ENCODE data around the gene LCTL.
A peak's percentile ranks its signal among the peaks of the same experiment; 100 is the strongest.
"Not testable (repeated sequence)": the region's sequence is repeated elsewhere in the genome, so short reads cannot be mapped to it uniquely, and the experiment has no call there.

Gene LCTL

DNA sequence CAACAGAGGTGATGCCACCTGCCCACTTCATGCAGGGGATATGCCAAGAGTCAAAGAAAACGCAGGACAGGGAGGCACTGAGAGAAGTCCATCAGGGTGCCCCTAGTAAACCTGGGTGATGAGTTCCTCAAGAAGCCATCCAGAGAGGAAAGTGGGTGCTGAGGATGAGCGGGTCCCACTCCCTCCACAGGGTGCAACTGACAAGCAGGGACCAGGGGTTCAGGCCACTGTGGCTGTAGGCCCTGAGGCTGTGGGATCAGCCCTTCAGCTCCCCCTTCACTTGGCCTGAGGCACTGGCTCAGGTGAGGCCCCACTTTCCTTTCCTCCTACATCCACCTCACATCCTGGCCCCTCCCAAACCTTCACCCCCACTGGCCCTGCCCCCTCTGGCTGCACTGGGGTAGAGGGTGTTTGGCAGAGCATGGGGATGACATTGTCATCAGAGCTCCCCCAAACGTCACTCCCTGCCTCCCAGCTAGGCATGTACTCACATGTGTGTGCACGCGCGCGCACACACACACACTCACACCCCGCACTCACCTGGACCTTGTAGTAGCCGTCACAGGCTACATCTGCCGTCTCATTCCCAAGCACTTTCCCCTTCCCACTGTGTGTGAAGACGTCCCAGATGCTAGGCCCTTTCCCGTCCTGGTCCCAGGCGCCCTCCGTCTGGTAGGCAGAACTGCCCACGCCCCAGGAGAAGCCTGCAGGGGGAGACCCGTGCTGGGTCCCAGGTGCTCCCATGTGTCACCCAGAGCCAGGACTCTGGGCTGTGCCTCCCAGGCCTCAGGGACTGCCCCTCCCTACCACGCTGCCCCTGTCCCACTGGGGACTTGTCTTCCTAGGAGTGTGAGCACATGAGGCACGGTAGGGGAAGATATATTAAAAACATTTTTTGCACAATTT, 1.4 kb downstream of the LCTL start:
- no peak for DNase-seq (ENCODE audit: low spot score)

DNA sequence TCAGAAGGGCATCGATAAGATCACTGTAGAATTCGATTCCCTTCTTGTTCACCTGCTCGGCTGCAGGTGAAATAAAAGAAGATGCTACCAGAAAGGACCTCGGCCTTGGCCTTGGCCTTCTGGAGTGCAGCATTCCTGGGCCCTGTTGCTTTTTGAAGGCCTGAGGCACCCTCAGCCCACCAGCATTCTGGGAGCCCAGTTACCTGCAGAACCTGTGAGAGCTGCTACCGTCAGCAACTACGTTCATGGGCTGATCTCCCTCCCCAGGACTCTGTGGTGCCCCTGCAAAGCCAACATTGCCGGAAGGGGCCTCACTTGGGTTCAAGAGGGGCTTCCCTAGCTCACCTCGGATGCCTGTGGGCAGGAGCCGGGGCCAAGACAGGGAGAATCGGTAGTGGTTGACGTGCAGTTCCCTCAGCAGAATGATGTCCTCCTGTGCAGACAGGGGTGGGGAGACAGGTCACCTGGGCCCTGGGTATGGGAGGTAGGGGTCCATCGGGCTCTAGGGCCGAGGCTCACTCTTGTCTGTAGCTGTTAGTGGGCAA, 2.2 kb downstream of the LCTL start:
- no peak for DNase-seq (ENCODE audit: low spot score)

DNA sequence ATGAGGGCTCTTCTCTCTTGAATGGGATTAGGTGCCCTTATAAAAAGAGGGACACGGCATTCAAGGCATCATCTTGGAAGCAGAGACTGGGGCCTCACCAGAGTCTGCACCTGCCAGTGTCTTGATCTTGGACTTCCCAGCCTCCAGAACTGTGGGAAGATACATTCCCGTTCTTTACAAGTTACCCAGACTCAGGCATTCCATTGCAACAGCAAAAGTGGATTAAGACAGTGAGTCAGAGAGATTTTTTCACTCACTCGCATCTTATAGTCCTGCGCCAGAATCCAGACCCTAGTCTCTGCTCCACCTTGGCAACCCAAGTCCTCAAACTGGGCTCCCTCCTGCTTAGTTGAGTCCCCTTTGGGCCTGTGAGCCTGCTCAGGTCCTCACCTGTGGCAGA, 2.7 kb downstream of the LCTL start:
- no peak for DNase-seq (ENCODE audit: low spot score)

DNA sequence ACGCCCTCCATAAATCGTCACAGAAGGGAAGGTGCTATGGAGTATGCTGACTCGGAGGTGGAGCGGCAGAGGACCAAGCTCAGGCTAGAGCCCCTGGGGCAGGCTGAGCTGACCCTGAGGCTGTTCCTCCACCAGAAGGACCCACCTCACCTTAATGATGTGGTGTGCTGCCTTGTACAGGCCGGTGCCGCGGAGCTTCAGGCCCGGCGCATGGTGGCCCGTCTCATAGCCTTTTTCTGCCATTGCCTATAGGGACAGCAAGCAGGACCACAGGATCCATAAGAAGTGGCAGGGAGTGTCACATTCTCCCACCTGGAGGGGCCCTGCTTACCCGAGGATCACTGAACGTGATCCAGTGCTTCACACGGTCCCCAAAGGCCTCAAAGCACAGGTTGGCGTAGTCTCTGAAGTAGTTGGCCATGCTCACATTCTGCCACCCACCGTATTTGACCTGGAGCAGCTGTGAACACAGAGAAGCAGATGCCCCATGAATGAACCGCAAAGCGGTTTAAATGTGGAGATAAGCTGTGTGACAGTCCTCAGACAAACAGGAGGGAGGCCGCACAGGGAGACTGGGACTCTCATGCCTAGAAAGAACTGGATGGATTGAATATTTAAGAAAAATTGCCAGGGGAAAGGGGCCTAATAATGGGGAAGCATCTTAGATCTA, 4.8 kb downstream of the LCTL start:
- no peak for DNase-seq (ENCODE audit: low spot score)

DNA sequence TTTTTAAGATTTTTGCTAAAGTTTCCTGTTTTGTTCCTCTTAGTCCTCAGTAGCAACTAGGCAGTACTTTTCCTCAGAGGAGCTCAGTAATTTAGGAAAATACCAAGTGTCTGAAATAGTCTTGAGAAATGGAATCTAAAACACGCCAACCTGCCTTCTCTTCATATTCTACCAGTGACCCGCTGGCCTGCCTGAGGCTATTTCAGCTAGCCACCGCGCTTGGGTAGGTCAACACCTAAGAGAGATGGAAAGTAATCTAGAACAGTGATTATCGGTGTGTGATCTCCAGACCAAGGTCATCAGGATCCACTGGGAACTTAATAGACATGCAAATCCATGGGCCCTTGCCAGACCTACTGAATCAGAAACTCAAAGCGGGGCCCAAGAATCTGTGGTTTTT, 7.5 kb downstream of the LCTL start:
- DNase-seq (ENCODE audit: low spot score): no peak

DNA sequence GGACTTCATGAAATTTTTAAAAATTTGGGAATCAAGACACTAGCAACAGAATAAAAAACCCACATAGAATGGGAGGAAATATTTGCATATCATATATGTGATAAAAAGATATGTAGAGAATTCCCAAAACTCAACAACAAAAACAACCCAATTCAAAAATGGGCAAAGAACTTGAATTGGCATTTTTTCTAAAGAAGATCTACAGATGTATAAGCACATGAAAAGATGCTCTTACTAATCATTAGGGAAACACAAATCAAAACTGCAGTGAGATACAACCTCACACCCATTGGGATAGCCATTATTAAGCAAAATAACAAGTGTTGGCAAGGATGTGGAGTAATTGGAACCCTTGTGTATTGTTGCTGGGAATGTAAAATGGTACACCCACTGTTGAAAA, 10.1 kb downstream of the LCTL start:
- DNase-seq (ENCODE audit: low spot score): no peak

DNA sequence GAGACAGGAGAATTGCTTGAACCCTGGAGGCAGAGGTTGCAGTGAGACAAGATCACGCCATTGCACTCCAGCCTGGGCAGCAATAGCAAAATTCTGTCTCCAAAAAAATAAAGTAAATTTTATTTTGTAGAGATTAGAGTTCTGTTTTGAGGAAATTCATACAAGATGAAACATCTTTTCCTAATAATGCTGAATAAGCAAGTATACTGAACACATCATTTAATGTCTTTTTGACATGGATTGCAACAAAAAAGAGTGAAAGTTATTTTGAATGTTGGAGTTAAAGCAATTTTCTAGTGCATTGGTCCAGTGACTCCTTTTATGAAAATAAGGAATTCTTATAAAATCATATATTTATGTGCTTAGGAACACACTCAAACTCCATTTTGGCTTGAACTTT, 20.5 kb downstream of the LCTL start:
- no peak for DNase-seq (ENCODE audit: low spot score)

DNA sequence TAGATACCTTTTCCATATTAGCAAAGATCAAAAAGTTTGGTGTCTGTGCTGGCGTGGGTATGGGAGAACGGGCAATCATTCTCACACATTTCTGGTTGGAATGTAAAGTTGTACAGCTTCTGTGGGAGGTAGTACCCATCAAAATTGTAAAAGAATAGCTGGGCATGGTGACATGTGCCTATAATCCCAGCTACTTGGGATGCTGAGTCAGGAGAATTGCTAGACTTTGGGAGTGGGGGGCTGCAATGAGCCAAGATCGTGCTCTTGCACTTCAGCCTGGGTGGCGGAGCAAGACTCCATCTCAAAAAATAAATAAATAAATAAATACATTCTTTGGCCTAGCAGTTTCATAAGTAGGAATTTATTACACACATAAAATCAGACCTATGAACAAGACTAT, 22.9 kb downstream of the LCTL start:
- DNase-seq (ENCODE audit: low spot score): no peak

DNA sequence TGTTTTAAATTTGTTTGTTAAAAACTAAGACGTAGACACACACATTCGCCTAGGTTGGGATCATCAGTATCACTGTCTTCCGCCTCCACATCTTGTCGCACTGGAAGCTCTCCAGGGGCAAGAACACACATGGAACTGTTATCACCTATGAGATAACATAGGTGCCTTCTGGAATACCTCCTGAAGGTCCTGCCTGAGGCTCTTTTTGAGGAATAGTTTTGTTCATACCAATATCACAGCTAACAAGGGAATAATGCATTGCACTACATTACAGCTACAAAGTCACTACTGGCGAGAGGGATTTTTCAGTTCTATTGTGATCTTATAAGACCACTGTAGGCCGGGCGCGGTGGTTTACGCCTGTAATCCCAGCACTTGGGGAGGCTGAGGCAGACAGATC, 30.7 kb downstream of the LCTL start:
- DNase-seq (ENCODE audit: low spot score): no peak

DNA sequence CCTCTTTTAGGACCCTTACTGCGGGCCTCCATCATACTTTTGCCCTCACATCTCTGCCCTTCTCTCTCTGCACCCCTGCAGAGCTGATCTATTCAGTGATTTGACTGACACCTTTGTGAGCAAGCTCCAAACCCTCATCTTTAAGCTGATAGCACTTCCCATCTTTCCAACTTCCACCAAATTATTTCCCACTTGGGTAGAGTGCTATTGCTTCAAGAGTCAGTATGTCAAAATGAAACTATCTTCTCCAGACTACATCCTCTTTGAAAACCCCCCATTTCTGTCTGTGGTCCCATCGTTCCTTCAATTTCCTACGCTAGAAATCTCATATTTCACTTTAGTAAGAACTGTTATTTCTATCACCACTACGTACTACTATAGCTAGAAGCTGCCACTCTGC, 41.0 kb downstream of the LCTL start:
- DNase-seq (ENCODE audit: low spot score): no peak

DNA sequence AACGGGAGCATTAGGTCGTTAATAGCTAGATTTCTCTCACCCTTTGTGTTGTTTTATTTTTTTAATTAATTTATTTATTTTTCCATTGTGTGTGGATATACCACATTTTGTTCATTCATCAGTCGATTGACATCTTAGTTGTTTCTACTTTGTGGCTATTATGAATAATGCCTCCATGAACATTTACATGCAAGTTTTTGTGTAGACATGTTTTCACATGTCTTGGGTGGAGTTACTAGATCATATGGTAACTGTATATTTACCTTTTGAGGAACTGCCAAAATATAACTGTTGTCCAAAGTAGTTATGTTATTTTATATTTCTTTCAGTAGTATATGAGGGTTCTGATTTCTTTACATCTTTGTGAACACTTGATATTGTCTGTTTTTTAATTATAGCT, 41.9 kb downstream of the LCTL start:
- no peak for DNase-seq (ENCODE audit: low spot score)

DNA sequence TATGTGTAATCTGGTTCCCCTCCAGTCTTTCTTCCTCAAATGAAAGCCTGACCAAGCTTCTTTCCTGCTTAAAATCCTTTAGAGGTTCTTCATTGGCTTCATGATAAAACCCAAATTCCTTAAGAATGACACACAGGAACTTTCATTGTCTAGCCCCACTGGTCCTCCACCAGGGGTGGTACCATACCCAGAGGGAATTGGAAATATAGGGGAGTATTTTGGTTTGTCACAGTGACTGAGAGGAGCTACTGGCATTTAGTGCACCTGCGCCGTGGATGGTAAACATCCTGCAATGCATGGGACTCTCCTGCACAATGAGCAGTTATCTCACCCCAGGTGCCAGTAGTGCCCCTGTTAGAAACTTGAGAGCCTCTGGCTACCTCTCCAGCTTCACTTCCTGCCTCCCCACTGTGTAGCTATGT, 49.9 kb downstream of the LCTL start:
- DNase-seq (ENCODE audit: low spot score): no peak

DNA sequence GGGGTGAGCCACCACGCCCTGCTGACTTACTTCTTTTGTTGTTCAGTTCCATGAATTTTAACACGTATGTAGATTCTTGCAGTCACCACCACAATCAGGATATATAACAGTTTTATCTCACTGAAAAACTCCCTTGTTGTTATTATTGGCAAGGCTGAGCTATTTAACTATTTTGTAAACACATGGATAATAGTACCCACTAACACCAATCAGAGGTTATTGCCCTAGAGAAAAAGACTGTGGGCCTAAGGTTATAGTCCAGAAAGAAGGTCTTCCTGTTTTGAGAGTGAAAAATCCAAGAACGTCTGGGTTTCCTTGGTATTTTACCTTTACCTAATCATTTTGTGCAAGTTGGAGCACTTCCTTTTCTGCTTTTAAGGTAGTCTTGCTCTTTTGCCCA, 51.2 kb downstream of the LCTL start:
- DNase-seq (ENCODE audit: low spot score): no peak

DNA sequence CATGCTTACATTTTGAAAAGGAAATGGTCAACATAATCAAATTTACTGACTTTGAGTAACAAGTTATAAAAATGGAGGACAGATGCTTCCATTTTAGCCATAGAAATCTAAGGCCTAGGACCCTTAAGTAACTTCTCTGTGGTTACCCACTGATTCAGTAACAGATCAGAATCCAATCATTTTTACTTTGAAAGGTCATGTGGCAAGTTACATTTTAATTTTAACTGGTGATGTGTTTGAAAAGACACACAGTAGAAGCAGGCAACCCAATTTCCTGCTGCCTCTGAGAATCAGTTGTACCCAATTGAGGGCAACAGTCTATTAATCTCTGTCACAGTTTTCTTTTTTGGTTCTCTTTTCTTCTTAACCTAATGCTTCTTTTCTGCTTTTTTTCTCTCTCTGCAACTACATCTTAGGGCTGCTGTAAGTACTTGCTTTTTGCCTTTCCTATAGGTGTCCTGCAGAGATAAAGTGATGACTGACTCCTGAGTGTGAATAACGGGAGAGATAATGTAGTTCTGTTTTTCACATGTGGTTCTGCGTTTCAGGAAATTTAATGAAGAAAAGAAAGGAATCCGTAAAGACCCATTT, 57.4 kb downstream of the LCTL start:
- DNase-seq (ENCODE audit: low spot score): no peak

DNA sequence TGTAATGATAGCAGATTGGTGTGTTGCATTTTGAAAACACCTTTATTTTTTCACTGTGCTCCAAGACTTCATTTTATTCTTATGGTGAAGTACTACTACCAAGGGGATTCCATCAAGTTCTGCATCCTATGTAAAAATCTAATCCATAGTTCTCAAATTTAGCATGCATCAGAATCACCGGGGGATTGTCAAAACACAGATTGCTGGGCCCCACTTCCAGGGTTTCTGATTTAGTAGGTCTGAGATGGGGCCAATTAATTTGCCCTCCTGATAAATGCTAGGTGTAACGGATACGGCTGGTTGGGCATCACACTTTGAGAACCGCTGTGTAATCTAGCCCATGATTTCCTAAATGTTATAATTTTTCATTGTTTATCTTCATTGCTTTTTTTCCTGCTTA, 60.0 kb downstream of the LCTL start:
- DNase-seq (ENCODE audit: low spot score): no peak

DNA sequence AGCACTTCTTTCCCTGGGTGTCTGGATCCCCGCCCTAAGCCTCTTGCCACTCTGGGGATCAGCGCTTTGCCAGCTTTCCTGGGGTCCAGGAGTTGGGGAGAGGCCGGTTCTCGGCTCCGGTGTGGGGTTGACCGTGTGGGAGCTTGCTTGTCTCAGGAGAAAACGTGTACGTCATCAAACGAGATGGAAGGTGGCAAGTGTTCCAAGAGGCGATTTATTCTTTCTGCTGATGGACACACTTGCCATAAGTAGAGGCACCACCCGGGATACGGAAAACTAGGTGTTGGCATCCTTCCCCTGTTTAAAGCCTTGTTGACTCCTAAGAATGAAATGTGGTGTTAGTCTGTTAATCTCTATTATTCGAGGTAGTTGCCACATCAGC, 60.4 kb downstream of the LCTL start:
- no peak for DNase-seq (ENCODE audit: low spot score)

DNA sequence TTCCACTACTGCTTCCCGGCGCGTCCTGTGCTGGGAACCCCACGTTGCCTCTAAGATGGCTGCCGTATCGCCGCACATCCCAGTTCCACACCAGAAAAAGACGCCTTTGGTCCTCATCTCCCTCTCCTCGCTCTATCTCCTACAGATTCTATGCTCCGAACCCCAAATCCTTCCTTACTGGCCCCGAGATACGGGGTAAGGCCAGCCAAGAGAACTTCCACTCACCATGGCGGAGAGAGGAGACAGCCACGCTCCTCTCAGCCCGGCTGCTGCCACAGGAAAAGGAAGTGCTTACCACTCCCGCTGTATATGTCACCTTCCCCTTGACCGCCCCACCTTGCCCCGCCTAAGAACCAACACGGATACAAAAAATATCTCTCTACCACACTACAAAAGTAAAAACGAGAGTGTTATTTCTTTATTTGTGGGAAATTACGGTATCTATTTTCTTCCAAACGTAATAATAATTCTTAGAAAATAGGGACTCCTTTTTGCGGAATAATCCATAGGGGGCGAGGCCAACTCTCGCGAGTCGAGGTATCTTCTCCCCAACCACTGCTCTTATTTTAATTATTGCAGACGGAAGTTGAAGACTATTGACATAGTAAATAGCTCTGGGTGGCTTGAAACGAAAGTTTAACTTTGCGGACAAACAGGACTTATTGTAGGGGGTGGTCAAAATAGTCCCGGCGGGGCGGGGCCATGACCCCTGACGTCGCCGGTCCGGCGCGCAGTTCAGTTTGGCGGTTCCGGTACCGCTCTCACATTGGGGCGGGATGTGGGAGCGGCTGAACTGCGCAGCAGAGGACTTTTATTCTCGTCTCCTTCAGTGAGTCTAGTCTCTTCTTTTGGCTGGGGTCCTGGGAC, 61.0 kb downstream of the LCTL start, which contains the start of the genes RPL4 and ZWILCH:
Gene RPL4, minus strand, starts transcription at position 293 of the 867 bp plus-strand sequence. Its CDS starts 65 bp downstream, at position 228.
Gene ZWILCH, plus strand, starts transcription at position 764 of the 867 bp plus-strand sequence. Its CDS starts 13 bp downstream, at position 777.
- peak; percentile 89 for DNase-seq (ENCODE audit: low spot score)

DNA sequence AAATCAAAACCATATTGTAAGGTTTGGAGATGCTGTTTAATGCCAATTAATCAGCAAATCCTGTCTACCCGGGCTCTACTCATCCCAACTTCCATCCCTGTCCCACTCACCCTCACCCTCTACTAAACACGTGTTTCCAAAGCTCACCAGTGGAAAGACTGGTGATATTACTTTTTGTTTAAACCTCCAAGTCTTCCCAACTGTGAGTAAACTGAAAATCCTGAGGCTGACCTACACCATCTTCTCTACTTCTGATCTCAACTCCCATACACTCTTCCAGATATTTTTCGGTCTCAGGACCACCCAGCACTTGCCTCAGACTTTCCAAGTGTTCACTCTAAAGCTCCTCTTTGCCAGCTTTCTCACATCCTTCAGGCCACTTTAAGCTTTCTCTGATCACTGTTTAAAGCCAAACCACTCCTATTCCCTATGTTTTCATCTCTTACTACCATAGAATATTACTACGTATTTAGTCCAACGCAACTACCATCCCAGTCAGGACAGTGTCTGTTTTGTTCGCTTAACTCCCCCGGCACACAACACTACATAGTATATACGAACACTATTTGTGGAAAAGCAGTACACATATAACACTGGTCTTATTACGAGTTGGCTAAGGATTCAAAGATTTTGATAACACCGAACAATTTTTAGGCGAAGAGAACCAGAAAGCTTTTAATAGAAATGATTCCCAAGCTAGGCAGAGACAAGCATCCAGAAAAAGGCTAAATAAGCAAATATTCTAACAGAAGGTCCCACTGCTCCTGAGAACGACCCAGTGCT, 61.8 kb downstream of the LCTL start:
- DNase-seq (ENCODE audit: low spot score): no peak

DNA sequence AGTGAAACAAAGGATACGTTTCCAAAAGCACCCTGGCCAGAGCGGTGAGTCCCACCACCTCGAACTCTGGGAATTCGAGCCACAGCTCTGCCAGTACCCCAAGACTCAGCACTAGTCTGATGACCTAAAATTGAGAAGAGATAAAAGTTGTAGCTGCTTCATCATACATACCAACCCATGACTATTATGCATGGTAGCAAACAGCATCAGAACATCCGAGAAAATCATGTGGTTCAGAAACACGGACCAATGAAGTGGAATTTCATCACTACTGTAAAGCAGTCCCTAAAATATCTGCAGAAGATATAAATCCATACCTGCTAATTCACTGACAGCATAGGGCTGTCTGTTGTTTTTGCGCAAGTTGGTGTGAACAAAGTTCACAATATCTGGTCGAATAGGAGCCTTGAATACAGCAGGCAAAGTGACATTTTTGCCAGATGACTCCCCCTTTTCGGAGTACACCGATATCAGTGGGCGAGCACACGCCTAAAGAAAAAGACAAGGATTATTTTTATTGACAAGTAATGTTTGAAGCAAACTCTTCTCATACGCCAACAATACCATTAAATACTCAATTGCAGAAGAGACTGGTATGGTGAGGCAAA, 62.7 kb downstream of the LCTL start:
- not testable (repeated sequence) for DNase-seq (ENCODE audit: low spot score)

DNA sequence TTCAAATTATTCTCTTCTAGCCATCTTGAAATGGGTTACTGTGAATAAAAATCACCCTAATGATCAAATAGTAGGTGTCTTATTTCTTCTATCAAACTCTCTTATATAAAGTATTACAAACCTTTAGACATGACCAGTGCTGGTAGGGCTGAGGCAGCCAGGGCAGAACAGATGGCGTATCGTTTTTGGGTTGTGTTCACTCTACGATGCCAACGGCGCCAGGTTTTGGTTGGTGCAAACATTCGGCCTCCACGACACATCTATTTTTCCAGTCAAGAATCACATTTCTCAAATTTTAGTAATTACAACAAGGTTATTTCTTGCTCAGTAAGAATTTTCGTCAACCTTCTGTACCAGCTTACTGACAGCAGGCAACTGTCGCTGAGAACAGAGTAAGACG, 63.3 kb downstream of the LCTL start:
- DNase-seq (ENCODE audit: low spot score): no peak
